Stimulated activated memory B cell treated with anti-CD40 and anti-IgM and Interleukin-4, amounts not matched to agents 10 μg/mL and 1 μg/mL and 100 μg/mL, for 72 hours (primary cell): ENCODE measurements around the gene AMBP.

Experiments
- ATAC-seq: fragments of 150-1000 bp; cut with Tn5 transposase; 2 replicates; pipeline ENCODE4 v1.10.0; 2021
- H3K27ac Mint-ChIP-seq: one replicate; pipeline ENCODE4 v1.8.0; 2022; ENCODE audit warnings: mild to moderate bottlenecking, mixed read lengths
- H3K27me3 Mint-ChIP-seq: one replicate; pipeline ENCODE4 v1.8.0; 2022; ENCODE audit warnings: mixed read lengths
- H3K36me3 Mint-ChIP-seq: one replicate; pipeline ENCODE4 v1.8.0; 2022; ENCODE audit warnings: mixed read lengths
- H3K4me1 Mint-ChIP-seq: one replicate; pipeline ENCODE4 v1.8.0; 2022; ENCODE audit warnings: mixed read lengths
- H3K4me3 Mint-ChIP-seq: one replicate; pipeline ENCODE4 v1.8.0; 2022; ENCODE audit warnings: mild to moderate bottlenecking, moderate library complexity, mixed read lengths
- H3K9me3 Mint-ChIP-seq: one replicate; pipeline ENCODE4 v1.8.0; 2022; ENCODE audit warnings: mixed read lengths

The AMBP gene

GRCh38 chr9:114078021-114078780 lies at the start of gene AMBP:
Gene AMBP, minus strand, starts transcription at chr9:114078300. Its CDS starts 91 bp downstream, at chr9:114078209.
- ATAC-seq: no peak

GRCh38 chr9:114126247-114127060 lies 48.4 kb upstream of the AMBP start:
- no peaks in the 10 kb centered on the region for H3K36me3 Mint-ChIP-seq
- peaks cover 11% of the 10 kb centered on the region for H3K9me3 Mint-ChIP-seq
- ATAC-seq: no peak
- peaks cover 47% of the 10 kb centered on the region for H3K27me3 Mint-ChIP-seq
- no peak overlapping the region for H3K4me3 Mint-ChIP-seq
- no peaks in the 10 kb centered on the region for H3K4me1 Mint-ChIP-seq
- no peak overlapping the region for H3K27ac Mint-ChIP-seq

More at GRCh38 chr9:114078021-114078780, at the start of gene AMBP:
- H3K27ac Mint-ChIP-seq: no peak within 1 kb of the TSS
- no peaks in the 10 kb centered on the region for H3K36me3 Mint-ChIP-seq
- no peak within 1 kb of the TSS for H3K4me3 Mint-ChIP-seq
- peaks cover 3% of the 10 kb centered on the region for H3K9me3 Mint-ChIP-seq
- no peaks in the 10 kb centered on the region for H3K4me1 Mint-ChIP-seq
- peaks cover 54% of the 10 kb centered on the region for H3K27me3 Mint-ChIP-seq

DNA sequence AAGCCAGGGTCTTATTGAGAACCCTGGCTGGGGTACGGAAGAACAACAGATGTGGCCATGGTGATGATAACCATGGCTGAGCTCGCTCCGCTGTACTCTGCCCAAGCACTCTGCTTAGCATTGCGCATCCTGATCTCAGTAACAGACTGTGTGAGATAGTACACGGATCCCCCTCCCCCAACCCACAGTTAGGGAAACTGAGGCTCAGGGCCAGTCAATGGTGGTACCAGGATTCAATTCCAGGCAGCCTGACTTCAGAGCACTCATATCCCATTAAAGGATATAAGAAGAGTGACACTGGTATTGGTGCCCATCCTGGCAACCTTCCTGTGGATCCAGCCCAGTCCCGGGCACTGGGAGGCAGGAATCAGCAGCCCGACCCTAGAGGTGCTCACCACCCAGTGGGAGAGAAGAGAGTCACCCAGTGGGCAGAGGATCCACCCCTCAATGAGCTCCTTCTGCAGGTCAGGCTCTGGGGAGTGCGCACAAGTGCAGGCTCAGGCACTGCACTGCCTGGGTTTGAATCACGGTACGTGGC lies 47.4 kb upstream of the AMBP start:
- H3K9me3 Mint-ChIP-seq: peaks cover 14% of the 10 kb centered on the region
- no peaks in the 10 kb centered on the region for H3K36me3 Mint-ChIP-seq
- no peaks in the 10 kb centered on the region for H3K4me1 Mint-ChIP-seq
- H3K27me3 Mint-ChIP-seq: peaks cover 45% of the 10 kb centered on the region
- no peak overlapping the region for H3K27ac Mint-ChIP-seq
- no peak for ATAC-seq
- no peak overlapping the region for H3K4me3 Mint-ChIP-seq

GRCh38 chr9:114124666-114125475 lies 46.8 kb upstream of the AMBP start:
- ATAC-seq: no peak
- H3K27me3 Mint-ChIP-seq: peaks cover 43% of the 10 kb centered on the region
- H3K27ac Mint-ChIP-seq: no peak overlapping the region
- no peaks in the 10 kb centered on the region for H3K4me1 Mint-ChIP-seq
- no peak overlapping the region for H3K4me3 Mint-ChIP-seq
- H3K9me3 Mint-ChIP-seq: peaks cover 15% of the 10 kb centered on the region
- H3K36me3 Mint-ChIP-seq: no peaks in the 10 kb centered on the region

DNA sequence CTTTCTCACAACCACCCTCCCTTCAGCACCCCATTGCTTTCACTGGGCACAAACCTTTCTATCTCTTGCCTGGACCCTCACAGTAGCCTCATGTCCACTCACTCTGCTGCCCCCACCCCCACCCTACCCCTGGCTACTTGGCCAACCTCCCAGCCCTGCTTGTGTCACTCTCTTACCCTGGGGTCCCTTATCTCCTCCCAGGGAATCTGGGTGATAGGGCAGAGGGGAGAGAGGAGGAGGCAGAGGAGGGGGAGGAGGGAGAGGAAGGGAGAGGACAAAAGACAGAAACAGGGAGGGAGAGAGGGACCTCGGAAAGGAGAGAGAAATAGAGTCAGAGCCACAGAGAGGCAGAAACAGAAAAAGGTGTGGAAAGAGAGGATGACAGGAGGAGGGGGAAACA lies 46.0 kb upstream of the AMBP start:
- peaks cover 41% of the 10 kb centered on the region for H3K27me3 Mint-ChIP-seq
- H3K4me3 Mint-ChIP-seq: no peak overlapping the region
- H3K36me3 Mint-ChIP-seq: no peaks in the 10 kb centered on the region
- peaks cover 15% of the 10 kb centered on the region for H3K9me3 Mint-ChIP-seq
- no peak overlapping the region for H3K27ac Mint-ChIP-seq
- no peaks in the 10 kb centered on the region for H3K4me1 Mint-ChIP-seq
- ATAC-seq: no peak

DNA sequence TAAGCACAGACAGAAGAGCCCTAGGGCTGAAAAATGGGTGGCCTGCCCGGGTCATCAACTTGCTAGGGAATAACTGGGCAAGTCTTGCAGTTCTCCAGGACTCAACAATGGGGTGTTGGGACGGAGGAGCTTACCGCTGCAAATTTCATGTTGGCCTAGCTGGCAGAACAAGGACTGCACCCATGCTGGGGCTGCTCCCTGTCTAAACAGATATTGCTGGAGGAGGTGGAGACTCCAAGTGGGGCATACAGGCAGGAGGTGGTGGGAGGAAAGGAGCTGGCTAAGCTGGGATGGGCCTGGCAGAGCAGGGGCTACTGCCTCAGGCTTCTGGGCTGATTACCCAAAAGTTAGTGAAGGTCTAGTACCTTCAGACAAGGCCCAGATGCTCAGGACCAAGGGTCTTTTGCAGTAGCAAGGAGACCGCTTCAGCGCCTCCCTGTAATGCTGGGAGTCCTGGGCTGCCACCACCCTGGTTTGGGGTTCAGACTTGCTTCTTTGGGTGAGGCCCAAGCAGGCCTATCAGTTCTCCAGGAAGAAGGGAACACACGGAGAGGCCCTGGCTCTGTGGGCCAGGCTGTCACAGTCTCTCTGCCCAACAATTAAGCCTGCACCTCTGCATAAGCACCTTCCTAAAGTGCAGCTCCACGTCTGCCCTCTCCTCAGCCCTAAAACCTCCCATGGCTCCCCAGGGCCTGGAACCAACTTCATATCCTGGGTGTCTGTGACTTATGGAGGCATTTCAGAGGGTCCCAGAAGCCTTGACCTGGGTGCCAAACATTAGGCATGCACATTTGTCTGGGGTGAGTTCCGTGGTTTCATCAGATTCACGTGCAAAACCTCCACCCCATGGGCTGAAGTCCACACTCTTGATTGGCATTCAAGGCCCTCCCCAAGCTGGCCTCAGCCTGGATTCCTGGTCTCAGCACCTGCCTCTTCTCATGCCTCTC lies 45.2 kb upstream of the AMBP start:
- no peak for ATAC-seq
- Mint-ChIP-seq H3K27me3 (peaks cover 37% of the 10 kb centered on the region), H3K4me3 (no peak overlapping the region), H3K9me3 (peaks cover 13% of the 10 kb centered on the region), H3K4me1 (no peaks in the 10 kb centered on the region), H3K36me3 (no peaks in the 10 kb centered on the region), H3K27ac (no peak overlapping the region)

GRCh38 chr9:114122136-114123027 lies 44.3 kb upstream of the AMBP start:
- no peak for ATAC-seq
- Mint-ChIP-seq H3K4me3 (no peak overlapping the region), H3K4me1 (no peaks in the 10 kb centered on the region), H3K9me3 (peaks cover 8% of the 10 kb centered on the region), H3K36me3 (no peaks in the 10 kb centered on the region), H3K27me3 (peaks cover 39% of the 10 kb centered on the region), H3K27ac (no peak overlapping the region)

- no peak for ATAC-seq
- no peak overlapping the region for H3K4me3 Mint-ChIP-seq
- H3K36me3 Mint-ChIP-seq: no peaks in the 10 kb centered on the region
- H3K9me3 Mint-ChIP-seq: peaks cover 4% of the 10 kb centered on the region
- H3K27ac Mint-ChIP-seq: no peak overlapping the region
- H3K4me1 Mint-ChIP-seq: no peaks in the 10 kb centered on the region
- H3K27me3 Mint-ChIP-seq: peaks cover 35% of the 10 kb centered on the region
These were observed 43.4 kb upstream of the AMBP start for GRCh38 chr9:114121227-114122135.

- no peaks in the 10 kb centered on the region for H3K36me3 Mint-ChIP-seq
- H3K4me1 Mint-ChIP-seq: no peaks in the 10 kb centered on the region
- no peak overlapping the region for H3K4me3 Mint-ChIP-seq
- peaks cover 4% of the 10 kb centered on the region for H3K9me3 Mint-ChIP-seq
- no peak overlapping the region for H3K27ac Mint-ChIP-seq
- peaks cover 29% of the 10 kb centered on the region for H3K27me3 Mint-ChIP-seq
- ATAC-seq: no peak
These were observed 42.3 kb upstream of the AMBP start for GRCh38 chr9:114120192-114121014.

DNA sequence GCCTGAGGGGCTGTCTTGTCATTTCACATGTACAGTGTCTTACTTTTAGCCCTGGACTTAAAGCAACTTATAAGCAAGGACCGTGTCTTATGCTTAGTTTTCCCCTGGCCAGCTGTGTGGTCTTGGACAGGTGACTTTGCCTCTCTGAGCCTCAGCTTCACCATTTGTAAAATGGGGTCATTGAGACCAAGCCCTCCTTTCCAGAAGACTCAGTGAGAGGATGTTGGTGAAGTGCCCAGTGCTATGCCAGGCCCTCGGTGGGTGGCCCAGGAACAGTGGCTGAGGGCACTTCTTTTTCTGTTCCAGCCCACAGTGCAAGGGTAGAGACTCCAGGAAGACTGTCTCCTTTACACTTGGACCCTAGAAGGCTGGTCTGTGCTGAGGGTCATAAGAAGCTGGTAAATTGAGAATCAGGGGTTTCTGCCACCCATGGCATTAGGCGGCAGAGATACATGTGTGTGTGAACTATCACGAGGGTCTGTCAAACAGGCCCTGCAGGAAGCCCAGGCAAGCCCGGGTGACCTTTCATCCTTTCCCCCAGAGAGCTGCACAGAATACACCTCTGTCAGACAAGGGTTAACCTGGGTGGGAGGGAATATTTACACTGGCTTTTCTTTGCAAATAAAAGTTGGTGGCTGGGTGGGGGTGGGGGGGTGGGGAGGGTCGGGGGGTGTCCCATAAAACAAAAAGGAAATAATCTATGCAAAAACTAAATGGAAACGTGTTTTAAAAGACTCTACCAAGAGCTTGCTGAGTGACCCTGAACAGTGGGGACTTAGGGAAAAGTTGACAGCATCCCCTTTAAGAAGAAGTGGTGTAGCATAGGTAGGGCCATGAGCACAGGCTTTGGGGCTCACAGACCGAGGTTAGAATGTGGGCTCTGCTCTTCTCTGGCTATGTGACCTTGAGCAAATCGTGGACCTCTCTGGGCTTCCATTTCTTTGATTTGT lies 41.4 kb upstream of the AMBP start:
- Mint-ChIP-seq H3K27ac (no peak overlapping the region), H3K36me3 (no peaks in the 10 kb centered on the region), H3K27me3 (peaks cover 38% of the 10 kb centered on the region), H3K4me1 (no peaks in the 10 kb centered on the region), H3K4me3 (no peak overlapping the region), H3K9me3 (peaks cover 4% of the 10 kb centered on the region)
- ATAC-seq: no peak
